HG03442 (cell line): ENCODE data around the gene ABCF3.
A peak's percentile ranks its signal among the peaks of the same experiment; 100 is the strongest.

Experiments
- ATAC-seq: cut with Tn5 transposase; IDR thresholded peaks from one replicate; pipeline ENCODE4 v1.9.1; 2021; ENCODE audit warnings: mild to moderate bottlenecking, moderate library complexity; ENCODE audit not compliant: unreplicated experiment

ABCF3 gene

GRCh38 chr3:184166671-184167070, 19.3 kb upstream of the ABCF3 start:
- no peak for ATAC-seq

DNA sequence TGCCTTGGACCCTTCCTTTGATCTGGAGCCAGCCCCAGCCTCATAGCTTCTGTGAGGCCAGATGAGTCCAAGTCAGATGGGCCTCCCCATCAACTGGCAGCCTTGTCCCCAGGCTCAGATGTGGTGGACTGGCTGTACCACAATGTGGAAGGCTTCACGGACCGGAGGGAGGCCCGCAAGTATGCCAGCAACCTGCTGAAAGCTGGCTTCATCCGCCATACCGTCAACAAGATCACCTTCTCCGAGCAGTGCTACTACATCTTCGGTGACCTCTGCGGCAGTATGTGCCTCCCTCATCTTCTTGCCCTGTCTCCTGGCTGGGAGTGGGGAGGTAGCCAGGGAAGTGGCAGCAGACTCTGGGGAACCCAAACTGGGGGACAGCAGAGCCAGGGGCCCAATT, 18.2 kb upstream of the ABCF3 start:
- no peak for ATAC-seq

DNA sequence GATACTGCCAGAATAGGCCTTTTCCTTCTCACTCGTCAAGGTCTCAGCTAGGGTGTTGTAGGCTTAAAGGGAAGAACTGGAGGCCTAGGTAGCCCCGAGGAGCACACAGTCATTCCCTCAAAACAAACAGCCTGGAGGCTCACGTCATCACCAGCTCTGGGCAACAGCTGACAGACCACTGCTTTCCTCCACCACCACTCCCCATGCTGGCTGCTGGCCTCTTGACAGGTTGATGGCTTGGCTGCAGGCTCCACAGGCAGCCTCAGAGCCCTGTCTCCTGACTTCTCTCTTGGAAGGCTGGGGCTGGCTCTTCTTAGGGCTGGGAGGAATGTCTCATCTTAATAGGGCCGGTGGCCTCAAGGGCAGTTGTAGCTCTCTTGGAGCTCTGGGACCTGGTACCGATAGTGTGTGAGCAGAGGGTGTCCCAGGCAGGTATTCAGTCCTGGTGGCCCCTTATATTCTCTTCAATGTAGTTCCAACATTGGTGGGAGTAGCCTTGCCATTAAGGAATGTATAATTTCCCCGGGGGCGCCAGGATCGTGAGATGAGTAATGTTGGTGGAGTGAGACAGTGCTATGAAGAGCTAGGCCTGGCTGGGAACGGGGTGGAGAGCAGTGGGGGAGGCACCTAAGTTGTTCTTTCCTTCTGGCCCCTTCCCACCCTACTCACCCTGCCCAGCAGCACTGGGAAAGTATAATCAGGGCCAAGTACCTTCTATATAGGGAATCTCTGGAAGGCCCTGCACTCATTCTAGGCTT, 17.5 kb upstream of the ABCF3 start:
- ATAC-seq: no peak

DNA sequence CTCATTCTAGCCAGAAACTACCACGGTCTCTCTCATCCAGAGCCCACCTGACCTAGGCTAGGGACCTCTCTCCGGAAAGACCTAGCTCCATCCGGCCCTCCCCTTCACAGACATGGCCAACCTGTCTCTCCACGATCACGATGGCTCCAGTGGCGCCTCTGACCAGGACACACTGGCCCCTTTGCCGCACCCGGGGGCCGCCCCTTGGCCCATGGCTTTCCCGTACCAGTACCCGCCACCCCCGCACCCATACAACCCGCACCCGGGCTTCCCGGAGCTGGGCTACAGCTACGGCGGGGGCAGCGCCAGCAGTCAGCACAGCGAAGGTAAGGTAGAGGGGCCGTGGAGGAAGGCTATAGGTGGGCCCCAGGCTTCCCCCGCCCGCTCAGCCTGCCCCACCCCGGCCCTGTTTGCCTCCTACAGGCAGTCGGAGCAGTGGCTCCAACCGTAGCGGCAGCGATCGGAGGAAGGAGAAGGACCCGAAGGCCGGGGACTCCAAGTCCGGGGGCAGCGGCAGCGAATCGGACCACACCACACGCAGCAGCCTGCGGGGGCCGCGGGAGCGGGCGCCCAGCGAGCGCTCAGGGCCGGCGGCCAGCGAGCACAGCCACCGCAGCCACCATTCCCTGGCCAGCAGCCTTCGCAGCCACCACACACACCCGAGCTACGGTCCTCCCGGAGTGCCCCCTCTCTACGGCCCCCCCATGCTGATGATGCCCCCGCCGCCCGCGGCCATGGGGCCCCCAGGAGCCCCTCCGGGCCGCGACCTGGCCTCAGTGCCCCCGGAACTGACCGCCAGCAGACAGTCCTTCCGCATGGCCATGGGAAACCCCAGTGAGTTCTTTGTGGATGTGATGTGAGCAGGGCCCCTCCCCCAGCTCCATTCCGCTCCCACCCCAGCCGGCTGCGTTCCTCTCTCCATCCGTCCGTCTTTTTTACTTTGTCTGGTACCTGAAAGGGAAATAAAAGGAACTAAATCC, 15.8 kb upstream of the ABCF3 start:
- ATAC-seq: no peak

DNA sequence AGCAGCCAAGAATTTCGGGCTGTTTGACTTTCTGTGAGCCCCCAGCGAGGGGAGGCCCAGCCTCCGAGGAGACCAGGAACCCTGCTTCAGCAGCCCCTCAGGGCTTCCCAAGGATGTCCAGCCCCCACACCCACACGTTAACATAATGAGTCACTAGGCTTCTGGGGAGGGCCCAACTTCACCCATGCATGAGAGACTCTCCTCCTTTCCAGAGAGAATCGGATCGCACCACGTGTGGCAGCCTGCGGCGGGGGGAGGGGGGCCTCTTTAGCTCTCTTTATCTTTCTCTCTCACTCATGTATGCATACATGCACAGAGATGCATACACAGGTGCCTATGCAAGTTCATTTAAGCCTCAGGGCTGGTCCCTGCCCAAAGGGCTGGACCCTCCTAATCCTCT, 14.4 kb upstream of the ABCF3 start:
- ATAC-seq: no peak

DNA sequence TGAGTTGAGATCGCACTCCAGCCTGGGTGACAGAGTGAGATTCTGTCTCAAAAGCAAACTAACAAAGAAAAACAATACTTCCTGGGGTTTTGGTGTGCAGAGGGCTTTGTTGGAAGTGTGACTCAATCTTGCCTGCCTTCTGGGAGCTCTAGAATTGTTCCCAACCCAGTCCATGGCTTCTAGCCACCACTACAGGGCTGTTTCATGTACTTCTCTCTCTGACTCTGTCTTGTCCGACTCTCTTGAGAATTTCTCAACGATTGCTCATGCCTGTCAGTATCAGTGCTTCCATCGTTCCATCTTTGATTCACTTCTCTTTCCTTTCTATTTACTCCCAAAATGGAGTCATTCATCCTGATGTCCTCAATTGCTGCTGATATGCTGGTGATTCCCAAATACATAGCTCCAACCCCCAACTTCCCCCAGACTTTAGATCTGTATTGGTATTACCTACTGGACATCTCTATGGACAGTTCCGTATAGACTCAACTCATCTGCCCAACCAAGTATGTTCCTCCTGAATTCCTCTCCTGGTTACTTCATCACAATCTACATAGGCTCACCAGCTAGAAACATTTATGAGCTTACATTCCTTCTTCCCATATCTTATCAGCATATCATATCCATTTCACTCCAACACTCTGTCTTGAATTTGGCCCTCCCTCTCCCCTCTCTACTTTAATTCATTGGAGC, 13.2 kb upstream of the ABCF3 start:
- ATAC-seq: no peak

GRCh38 chr3:184173374-184173722, 12.7 kb upstream of the ABCF3 start:
- no peak for ATAC-seq

DNA sequence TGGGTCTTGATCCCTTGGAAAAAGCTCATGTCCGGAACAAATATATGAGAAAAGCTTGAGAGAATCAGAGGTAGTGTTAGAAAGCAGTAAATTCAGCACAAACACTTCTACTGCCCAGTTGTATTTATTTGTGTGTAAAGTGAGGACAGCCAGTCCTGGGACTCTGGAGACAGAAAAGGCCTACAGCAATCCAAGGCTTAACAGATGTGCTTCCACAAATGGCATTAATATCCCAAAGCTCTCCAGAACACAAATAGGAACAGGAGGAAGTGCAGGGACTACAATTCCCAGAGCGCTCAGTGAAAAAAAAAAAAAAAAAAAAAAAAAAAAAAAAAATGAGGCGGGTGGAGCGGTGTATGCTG, 11.7 kb upstream of the ABCF3 start:
- peak; percentile 1 for ATAC-seq

- ATAC-seq: peak; percentile 90
Observed at GRCh38 chr3:184174646-184175492, 11.1 kb upstream of the ABCF3 start, which contains the start of gene AP2M1. Gene AP2M1, plus strand, starts transcription at chr3:184174855. Its CDS starts 2,139 bp downstream, at chr3:184176994.

GRCh38 chr3:184175506-184175905, 10.5 kb upstream of the ABCF3 start:
- ATAC-seq: no peak

- ATAC-seq: no peak
Observed at GRCh38 chr3:184175981-184176376, 10.0 kb upstream of the ABCF3 start.

- no peak for ATAC-seq
Observed at GRCh38 chr3:184176377-184177330, 9.3 kb upstream of the ABCF3 start.

- no peak for ATAC-seq
Observed at GRCh38 chr3:184177331-184177731, 8.7 kb upstream of the ABCF3 start.

- ATAC-seq: no peak
Observed at GRCh38 chr3:184177767-184178306, 8.2 kb upstream of the ABCF3 start.

- ATAC-seq: no peak
Observed at GRCh38 chr3:184178521-184179138, 7.4 kb upstream of the ABCF3 start.

DNA sequence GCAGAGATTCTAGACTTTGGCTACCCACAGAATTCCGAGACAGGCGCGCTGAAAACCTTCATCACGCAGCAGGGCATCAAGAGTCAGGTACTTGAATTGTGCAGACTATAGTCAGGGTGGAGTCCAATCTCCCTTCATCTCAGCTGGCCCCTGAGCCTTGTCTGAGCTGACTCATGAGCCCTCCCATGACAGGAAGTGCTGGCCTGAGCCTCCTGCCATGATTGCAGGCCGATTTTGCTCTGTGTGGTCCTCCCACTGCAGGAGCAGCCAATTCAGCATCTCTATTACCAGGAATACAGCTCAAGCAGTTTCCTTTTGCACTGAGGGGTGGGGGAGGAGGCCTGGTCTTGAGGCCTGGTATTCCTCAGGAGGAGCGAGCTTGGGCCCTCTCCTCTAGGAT, 5.8 kb upstream of the ABCF3 start:
- no peak for ATAC-seq

- ATAC-seq: no peak
Observed at GRCh38 chr3:184181596-184181995, 4.4 kb upstream of the ABCF3 start.

DNA sequence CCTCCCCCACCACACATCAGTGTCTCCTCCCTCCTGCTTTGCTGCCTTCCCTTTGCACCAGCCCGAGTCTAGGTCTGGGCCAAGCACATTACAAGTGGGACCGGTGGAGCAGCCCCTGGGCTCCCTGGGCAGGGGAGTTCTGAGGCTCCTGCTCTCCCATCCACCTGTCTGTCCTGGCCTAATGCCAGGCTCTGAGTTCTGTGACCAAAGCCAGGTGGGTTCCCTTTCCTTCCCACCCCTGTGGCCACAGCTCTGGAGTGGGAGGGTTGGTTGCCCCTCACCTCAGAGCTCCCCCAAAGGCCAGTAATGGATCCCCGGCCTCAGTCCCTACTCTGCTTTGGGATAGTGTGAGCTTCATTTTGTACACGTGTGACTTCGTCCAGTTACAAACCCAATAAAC, 2.3 kb upstream of the ABCF3 start:
- ATAC-seq: no peak
